NCI-H1694 treated with DMSO at 0.1 percent for 48 hours (cell line): ENCODE data around the gene ANKRD36C.
"Not testable (repeated sequence)": the region's sequence is repeated elsewhere in the genome, so short reads cannot be mapped to it uniquely, and the experiment has no call there.

ENCODE experiments used
- DNase-seq: peaks from one replicate; lab custom pipeline; 2025; lab: John Stamatoyannopoulos, UW

ANKRD36C gene

DNA sequence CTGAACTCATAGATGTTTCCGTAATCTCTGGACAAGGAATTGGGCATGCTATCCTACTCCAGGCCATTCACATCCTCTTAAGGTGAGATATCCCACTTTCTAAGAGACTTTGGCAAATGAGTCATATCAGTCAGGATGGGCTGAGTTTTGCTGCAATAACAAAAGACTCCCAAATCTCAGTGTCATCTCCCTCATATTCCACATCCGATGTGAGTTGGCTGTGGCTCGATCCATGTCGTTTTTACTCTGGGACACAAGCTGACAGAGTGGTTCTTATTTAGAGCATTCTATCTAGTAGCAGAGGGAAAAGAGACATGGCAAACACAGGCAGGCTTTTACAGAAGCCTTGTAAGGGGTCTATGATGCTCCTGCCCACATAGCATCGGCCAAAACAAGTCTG lies 14.6 kb upstream of the ANKRD36C start:
- not testable (repeated sequence) for DNase-seq

DNA sequence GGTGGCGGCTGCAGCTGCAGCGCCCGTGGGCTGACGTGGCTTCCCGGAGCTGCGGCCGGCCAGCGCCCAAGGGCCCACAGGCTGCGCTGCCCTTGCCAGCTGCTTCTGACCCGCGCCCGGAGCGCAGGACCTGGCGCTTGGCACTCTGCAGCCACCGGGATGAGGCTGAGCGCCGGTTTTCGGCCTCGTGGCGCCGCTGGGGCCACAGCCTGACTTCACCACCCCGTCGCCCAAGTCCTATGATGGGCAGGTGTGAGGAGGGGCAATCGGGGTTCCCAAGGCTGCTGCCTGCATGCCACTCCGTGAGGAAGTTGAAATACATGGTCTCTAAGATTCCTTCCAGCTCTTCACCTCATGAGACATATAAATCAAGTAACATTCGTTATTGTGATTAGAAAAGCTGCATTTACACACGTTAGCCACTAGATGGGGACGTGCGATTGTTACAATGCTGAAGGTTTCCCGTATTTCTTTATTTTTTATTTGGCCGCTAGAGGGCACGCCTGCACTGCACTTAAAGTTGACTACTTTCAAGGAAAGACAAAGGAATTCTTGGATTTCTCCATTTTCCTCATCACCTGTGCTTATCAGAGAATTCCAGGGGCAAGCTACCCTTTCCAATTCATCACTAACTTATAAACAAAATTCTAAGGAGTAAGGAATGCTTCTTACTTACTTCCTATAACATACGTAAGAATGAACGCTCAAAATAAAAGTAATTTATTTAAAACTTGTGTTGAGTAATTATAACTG lies 1.1 kb upstream of the ANKRD36C start:
- DNase-seq: not testable (repeated sequence)

DNA sequence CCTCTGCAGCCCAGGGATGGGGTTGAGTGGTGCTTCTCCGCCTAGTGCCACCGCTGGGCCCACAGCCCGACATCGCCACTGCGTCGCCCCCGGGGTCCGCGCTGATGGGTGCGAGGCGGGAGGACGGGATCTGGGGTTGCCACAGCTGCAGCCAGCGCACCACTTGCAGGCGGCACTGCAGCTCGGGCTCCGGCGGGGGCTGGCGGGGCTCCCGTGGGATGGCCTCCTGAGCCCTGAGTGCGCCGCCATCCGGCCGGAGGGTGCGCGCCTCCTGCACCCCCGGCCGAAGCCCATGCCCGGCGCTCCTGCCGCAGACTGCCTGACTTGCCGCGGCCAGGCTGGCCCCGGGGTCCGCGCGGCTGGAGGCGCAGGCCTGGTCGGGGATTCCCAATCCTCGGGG lies 478 bp upstream of the ANKRD36C start:
- DNase-seq: not testable (repeated sequence)

GRCh38 chr2:95990884-95991283 lies 740 bp downstream of the ANKRD36C start:
- not testable (repeated sequence) for DNase-seq

- not testable (repeated sequence) for DNase-seq
Observed at GRCh38 chr2:95951662-95952061, 40.0 kb downstream of the ANKRD36C start.

DNA sequence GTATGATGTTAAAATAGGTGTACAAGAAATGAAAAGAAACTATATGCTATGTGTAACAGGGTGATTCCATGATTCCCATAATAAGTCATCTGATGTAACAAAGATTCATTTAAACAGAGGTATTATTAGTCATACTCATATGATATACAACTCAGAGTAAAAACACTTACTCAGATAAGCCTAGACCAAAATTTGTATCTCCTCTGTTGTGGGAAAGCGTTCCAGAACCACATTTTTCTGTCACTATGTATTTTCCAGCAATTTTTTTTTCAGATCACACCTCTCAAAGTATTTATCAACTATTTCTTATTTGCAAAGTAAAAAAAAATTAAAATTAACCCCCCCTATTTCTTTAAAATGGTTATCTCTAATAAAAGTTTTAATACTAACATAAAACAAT lies 43.6 kb downstream of the ANKRD36C start:
- not testable (repeated sequence) for DNase-seq

DNA sequence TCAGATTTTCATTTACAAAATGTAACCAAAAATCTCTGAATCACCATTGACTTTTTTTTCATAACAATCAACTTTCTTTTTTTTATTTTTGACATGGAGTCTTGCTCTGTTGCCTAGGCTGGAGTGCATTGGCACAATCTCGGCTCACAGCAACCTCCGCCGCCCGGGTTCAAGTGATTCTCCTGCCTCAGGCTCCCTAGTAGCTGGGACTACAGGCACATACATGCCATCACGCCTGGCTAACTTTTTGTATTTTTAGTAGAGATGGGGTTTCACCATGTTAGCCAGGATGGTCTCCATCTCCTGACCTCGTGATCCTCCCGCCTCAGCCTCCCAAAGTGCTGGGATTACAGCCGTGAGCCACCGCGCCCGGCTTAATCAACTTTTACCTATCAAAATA lies 51.7 kb downstream of the ANKRD36C start:
- DNase-seq: not testable (repeated sequence)

GRCh38 chr2:95930740-95931139 lies 60.9 kb downstream of the ANKRD36C start:
- DNase-seq: not testable (repeated sequence)

DNA sequence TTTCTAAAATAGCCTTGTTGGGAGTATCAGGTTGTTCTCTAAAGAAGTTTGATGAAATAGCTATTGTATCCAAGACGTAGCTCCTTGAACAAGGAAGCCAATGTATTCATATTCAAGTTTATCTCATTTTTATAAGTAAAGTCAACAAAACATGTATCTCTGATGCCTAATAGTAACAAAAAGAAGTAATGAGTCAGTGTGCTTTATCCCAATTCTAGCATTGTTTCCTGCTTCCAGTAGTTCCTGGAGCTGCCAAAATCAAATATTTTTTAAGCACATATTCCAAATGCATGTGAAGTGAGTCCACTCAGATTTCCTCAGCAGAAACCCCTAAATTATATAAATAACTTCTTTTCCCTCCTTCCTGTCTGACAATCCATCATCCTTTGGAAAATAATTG lies 74.6 kb downstream of the ANKRD36C start:
- not testable (repeated sequence) for DNase-seq

GRCh38 chr2:95915131-95915530 lies 76.5 kb downstream of the ANKRD36C start:
- not testable (repeated sequence) for DNase-seq

DNA sequence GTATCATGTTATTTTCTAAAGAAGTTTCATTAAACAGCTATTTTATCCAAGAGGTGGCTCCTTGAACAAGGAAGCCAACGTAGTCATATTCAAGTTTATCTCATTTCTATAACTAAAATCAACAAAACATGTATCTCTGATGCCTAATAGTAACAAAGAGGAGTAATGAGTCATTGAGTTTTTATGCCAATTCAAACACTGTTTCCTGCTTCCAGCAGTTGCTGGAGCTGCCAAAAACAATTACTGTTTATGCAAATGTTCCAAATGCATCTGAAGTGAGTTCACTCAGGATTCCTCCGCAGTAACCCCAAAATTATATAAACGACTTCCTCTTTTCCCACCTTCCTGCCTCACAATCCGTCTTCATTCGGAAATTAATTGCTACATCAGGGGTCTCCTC lies 80.2 kb downstream of the ANKRD36C start:
- not testable (repeated sequence) for DNase-seq

DNA sequence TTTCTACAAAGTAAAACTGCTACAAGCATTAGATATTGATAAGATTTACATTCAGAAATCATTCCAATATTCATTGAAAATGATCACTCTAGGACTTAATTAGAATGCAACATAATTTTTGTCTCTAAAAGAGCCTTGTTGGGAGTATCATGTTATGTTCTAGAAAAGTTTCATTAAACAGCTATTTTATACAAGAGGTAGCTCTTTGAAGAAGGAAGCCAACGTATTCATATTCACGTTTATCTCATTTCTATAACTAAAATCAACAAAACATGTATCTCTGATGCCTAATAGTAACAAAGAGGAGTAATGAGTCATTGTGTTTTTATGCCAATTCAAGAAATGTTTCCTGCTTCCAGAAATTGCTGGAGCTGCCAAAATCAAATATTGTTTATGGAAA lies 97.2 kb downstream of the ANKRD36C start:
- DNase-seq: not testable (repeated sequence)

DNA sequence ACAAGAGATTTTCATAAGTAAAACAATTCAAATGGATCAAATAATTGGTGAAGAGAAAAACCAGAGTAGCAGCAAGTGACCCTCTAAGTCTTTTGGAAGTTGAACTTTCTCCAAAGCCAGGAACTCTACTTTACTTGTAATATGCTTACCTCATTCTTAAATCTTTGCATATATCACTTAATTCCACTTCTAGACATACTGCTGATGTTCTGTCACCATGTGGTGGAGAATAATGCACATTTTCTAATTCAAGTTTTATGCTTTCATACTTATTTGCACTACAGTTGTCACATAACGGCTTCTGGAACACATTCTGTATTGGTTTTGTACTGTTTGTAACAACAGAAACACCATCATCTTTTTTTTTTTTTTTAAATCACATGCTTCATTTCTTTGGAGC lies 123.7 kb downstream of the ANKRD36C start:
- DNase-seq: not testable (repeated sequence)

GRCh38 chr2:95867047-95867677 lies 124.5 kb downstream of the ANKRD36C start:
- DNase-seq: not testable (repeated sequence)

- DNase-seq: not testable (repeated sequence)
Observed at GRCh38 chr2:95862121-95862520, 129.5 kb downstream of the ANKRD36C start.

- DNase-seq: no peak
Observed at GRCh38 chr2:95836151-95836550, 155.5 kb downstream of the ANKRD36C start.

DNA sequence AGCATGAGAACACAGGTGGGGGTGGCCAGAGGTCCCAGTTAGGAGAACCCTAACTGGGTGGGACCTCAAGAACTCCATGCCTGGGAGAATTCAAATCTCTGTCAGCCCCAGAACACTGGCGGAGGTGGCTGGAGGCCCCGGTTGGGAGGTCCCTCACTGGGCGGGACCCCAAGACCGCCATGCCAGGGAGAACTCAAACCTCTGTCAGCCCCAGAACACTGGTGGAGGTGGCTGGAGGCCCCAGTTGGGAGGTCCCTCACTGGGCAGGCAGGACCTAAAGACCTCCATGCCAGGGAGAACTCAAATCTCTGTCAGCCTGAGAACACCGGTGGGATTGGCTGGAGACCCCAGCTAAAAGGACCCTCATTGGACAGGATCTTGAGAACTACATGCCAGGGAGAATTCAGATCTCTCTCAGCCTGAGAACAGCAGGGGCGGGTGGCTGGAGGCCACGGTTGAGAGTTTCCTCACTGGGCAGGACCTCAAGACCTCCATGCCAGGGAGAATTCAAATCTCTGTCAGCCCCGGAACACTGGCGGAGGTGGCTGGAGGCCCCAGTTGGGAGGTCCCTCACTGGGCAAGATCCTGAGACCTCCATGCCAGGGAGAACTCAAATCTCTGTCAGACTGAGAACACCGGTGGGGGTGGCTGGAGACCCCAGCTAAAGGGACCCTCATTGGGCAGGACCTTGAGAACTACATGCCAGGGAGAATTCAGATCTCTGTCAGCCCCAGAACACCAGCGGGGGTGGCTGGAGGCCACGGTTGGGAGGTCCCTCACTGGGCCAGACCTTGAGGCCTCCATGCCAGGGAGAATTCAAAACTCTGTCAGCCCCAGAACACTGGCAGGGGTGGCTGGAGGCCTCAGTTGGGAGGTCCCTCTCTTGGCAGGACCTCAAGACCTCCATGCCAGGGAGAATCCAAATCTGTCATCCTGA lies 157.3 kb downstream of the ANKRD36C start:
- not testable (repeated sequence) for DNase-seq

DNA sequence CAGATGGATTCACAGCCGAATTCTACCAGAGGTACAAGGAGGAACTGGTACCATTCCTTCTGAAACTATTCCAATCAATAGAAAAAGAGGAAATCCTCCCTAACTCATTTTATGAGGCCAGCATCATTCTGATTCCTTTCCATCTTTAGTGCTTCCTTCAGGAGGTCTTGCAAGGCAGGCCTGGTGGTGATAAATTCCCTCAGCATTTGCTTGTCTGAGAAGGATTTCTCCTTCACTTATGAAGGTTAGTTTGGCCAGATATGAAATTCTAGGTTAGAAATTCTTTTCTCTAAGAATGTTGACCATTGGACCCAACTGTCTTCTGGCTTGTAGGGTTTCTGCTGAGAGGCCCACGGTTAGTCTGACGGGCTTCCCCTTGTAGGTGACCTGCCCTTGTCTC lies 167.4 kb downstream of the ANKRD36C start:
- not testable (repeated sequence) for DNase-seq

DNA sequence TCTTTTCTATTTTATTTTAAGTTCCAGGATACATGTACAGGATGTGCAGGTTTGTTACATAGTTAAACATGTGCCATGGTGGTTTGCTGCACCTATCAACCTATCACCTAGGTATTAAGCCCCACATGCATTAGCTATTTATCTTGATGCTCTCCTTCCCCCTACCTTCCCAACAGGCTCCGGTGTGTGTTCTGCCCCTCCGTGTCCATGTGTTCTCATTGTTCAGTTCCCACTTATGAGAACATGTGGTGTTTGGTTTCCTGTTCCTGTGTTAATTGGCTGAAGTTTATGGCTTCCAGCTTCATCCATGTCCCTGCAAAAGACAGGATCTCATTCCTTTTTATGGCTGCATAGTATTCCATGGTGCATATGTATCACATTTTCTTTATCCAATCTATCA lies 174.1 kb downstream of the ANKRD36C start:
- DNase-seq: not testable (repeated sequence)

GRCh38 chr2:95813311-95813710 lies 178.3 kb downstream of the ANKRD36C start:
- DNase-seq: not testable (repeated sequence)

DNA sequence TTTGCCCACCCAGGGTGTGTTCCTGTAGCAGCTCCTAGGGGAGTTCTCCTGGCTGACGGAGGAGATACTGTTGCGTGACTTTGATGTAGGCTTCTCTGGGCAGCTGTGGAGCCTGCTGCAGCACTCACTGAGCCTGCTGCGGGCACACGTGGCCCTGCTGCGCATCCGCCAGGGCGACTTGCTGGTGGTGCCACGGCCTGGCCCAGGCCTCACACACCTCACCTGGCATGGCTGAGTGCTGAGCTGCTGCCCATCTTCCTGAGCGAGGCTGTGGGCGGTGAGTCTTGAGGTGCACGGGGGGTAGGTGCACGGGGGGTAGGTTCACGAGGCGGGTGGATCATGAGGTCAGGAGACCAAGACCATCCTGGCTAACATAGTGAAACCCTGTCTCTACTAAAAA lies 191.7 kb downstream of the ANKRD36C start:
- DNase-seq: no peak

DNA sequence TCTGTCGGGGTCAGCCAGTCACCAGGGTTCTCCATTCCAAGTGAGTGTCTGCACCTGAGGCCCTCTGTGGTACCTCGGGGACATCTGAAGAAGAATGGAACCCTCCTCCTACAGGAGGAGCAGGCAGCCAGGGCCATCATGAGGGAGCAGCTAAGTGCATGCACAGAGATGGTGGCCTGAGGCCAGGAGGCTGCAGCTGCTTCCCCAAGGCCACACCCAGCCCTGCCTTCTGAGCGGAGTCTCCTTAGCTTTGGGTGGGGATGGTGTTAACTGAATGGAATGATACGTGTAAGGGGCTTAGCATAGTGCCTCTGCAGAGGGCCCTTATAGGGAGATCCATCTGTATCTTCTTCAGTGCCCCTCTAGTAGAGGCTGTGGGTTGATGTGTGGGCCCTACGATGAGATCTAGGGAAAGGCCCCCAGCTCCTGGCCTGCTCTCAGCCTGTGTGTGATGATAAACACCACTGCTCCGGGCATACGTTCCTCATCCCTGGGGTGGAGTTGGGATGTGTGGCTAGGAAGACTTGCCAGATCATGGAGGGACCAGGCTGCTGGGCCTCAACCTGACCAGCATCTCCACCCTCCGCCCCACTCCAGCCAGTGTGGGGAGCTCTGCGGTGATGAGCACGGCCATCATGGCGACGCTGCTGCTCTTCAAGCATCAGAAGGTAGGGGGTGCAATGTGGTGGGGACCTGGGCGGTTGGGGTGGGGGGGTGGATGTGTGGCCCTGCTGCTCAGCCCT lies 192.3 kb downstream of the ANKRD36C start:
- not testable (repeated sequence) for DNase-seq
